Spleen (tissue), 11 donors: ENCODE results near the gene WFDC2. TPM values are rescaled to one million over a fixed set of nuclear protein-coding genes. Genes with fewer than 3 reads are reported as not detected.

Experiments
- DNase-seq: peaks from one replicate; pipeline ENCODE4 v3.0.0-alpha.2; 2020
- H3K27ac ChIP-seq, 8 donors: fragments of 200-600 bp; sonication (generic) in 7 of 8; 1 replicate in 4 of 8; 2 replicates in 4 of 8; pipeline versions ENCODE4 v1.5.0 to v1.8.0; 2016 to 2021; ENCODE audit warnings: inconsistent platforms in 4 of 8, mild to moderate bottlenecking in 4 of 8, moderate library complexity in 1 of 8
- H3K27me3 ChIP-seq, 7 donors: fragments of 200-600 bp; sonication (generic) in 6 of 7; replicated peaks in 1 of 7; 1 replicate in 4 of 7; 2 replicates in 3 of 7; pipeline versions ENCODE4 v1.5.0 to v1.8.0; 2016 to 2021; ENCODE audit warnings: inconsistent platforms in 3 of 7, mild to moderate bottlenecking in 1 of 7
- H3K36me3 ChIP-seq, 6 donors: fragments of 200-600 bp; sonication (generic) in 5 of 6; 1 replicate in 4 of 6; 2 replicates in 2 of 6; pipeline versions ENCODE4 v1.5.0 to v1.8.0; 2016 to 2021; ENCODE audit warnings: inconsistent platforms in 2 of 6
- H3K4me1 ChIP-seq, 6 donors: fragments of 200-600 bp; sonication (generic) in 5 of 6; 1 replicate in 3 of 6; 2 replicates in 3 of 6; pipeline versions ENCODE4 v1.5.0 to v1.8.0; 2016 to 2021; ENCODE audit warnings: inconsistent platforms in 3 of 6
- H3K4me3 ChIP-seq, 8 donors: fragments of 200-600 bp; sonication (generic) in 7 of 8; 1 replicate in 4 of 8; 2 replicates in 4 of 8; pipeline versions ENCODE4 v1.5.0 to v1.8.0; 2016 to 2021; ENCODE audit warnings: inconsistent platforms in 4 of 8, mild to moderate bottlenecking in 4 of 8, moderate library complexity in 2 of 8
- H3K9me3 ChIP-seq, 8 donors: fragments of 200-600 bp; sonication (generic) in 7 of 8; 1 replicate in 4 of 8; 2 replicates in 4 of 8; pipeline versions ENCODE4 v1.5.0 to v1.8.0; 2016 to 2021; ENCODE audit warnings: inconsistent platforms in 4 of 8
- POLR2A ChIP-seq, 3 donors: fragments of 450-650 bp; IDR thresholded peaks; one replicate each; pipeline ENCODE4 v1.5.1; 2017; ENCODE audit warnings: antibody characterized with exemption in 3 of 3, mild to moderate bottlenecking in 1 of 3
- POLR2AphosphoS5 ChIP-seq, 3 donors: sonication (generic); formaldehyde crosslinking; IDR thresholded peaks; one replicate each; pipeline ENCODE4 v1.5.1; 2017; ENCODE audit warnings: antibody characterized with exemption in 3 of 3
- WGBS, 5 donors: extraction: QIAGEN DNeasy Blood & Tissue Kit in 3 of 5; methylation state at CpG; one replicate each; pipeline versions ENCODE4 v1.1.5 to v1.1.7; 2013 to 2018; 5-methylcytosine and 5-hydroxymethylcytosine counted together
- intact Hi-C: fragments of 100-400 bp; cut with DNase I; formaldehyde crosslinking; loops from one replicate; pipeline ENCODE4 v1.15.0; 2023; ENCODE audit warnings: low total_unique reads
- polyA plus RNA-seq, 3 donors: library from polyadenylated mRNA; stranded (reverse); fragments of 200-250 nt; gene quantifications; one replicate each; pipeline ENCODE4 v1.2.1, GENCODE V29; 2013
- total RNA-seq, 7 donors: library from RNA; depleted of rRNA in 3 of 7; stranded (reverse); fragments of >200 nt in 3 of 7; fragmentation: NEBNext Ultra II Directional in 4 of 7; extraction: Animal tissue kit (Norgen Biotek cat#: 25700) in 4 of 7; gene quantifications; one replicate each; pipeline versions ENCODE4 v1.1.0 to v1.2.1, GENCODE V29; 2016 to 2021
- TF ChIP-seq, protein P1 (sequence below), 11 experiments: fragments of 200-600 bp in 7 of 11; fragments of 450-650 bp in 4 of 11; sonication (generic) in 4 of 11; IDR thresholded peaks in 8 of 11; conservative IDR thresholded peaks in 3 of 11; 1 replicate in 7 of 11; 2 replicates in 4 of 11; pipeline versions ENCODE4 v1.4.0 to v1.8.0; 2016 to 2021; ENCODE audit warnings: antibody characterized with exemption in 11 of 11, inconsistent platforms in 4 of 11, mild to moderate bottlenecking in 1 of 11
- donor health status: healthy with polysubstance abuse.
- donor health status: DM: no; HTN: no; CAD: no; lungs with moderate emphysema.
- donor health status: DM: no; HTN: no; CAD: no.
- donor health status: Bipolar disorder and iron deficiency.
- donor health status: healthy.
- donor health status: DM: no; HTN: no; CAD: no.
- donor health status: DM: yes; HTN: yes; CAD: no.

The WFDC2 gene
- total and polyA plus RNA-seq, 10 donors, result 0.35 to 1.5 (median 0.74) TPM; not detected in 5

DNA sequence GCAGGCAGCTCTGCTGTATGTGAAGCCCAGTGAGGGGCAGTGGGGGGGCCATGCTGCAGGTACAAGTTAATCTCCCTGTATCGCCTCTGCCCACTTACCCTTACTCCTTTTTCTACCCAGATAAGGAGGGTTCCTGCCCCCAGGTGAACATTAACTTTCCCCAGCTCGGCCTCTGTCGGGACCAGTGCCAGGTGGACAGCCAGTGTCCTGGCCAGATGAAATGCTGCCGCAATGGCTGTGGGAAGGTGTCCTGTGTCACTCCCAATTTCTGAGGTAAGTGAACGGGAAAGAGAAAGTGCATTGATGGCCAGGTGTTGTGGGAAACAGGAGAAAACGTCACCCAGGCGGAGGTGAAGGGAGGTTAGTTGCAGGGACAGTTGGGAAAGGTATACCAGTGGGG is 10.3 kb downstream of the WFDC2 start:
- WGBS, 5 donors, result 87 to 92% (median 88%) methylated on average over 7 of the region's 7 CpGs
- TF ChIP-seq POLR2AphosphoS5 (IDR thresholded peaks at IDR 0.05) (no peak), POLR2A (IDR thresholded peaks at IDR 0.05) (no peak)
- TF ChIP-seq, protein P1, sequence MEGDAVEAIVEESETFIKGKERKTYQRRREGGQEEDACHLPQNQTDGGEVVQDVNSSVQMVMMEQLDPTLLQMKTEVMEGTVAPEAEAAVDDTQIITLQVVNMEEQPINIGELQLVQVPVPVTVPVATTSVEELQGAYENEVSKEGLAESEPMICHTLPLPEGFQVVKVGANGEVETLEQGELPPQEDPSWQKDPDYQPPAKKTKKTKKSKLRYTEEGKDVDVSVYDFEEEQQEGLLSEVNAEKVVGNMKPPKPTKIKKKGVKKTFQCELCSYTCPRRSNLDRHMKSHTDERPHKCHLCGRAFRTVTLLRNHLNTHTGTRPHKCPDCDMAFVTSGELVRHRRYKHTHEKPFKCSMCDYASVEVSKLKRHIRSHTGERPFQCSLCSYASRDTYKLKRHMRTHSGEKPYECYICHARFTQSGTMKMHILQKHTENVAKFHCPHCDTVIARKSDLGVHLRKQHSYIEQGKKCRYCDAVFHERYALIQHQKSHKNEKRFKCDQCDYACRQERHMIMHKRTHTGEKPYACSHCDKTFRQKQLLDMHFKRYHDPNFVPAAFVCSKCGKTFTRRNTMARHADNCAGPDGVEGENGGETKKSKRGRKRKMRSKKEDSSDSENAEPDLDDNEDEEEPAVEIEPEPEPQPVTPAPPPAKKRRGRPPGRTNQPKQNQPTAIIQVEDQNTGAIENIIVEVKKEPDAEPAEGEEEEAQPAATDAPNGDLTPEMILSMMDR (IDR thresholded peaks at IDR 0.05 in 8 of 11, conservative IDR thresholded peaks at IDR 0.05 in 3 of 11), result no peak
- Histone ChIP-seq H3K36me3 (no peaks in the 10 kb centered on the region), H3K27me3 (peaks cover 0 to 75% (median 14%) of the 10 kb centered on the region in 7 donors), H3K27ac (no peak overlapping the region), H3K4me1 (no peaks in the 10 kb centered on the region), H3K9me3 (peaks cover 0 to 8% (median 0%) of the 10 kb centered on the region in 8 donors), H3K4me3 (no peak overlapping the region)
- no peak for DNase-seq
- intact Hi-C loops, result no loop called here

DNA sequence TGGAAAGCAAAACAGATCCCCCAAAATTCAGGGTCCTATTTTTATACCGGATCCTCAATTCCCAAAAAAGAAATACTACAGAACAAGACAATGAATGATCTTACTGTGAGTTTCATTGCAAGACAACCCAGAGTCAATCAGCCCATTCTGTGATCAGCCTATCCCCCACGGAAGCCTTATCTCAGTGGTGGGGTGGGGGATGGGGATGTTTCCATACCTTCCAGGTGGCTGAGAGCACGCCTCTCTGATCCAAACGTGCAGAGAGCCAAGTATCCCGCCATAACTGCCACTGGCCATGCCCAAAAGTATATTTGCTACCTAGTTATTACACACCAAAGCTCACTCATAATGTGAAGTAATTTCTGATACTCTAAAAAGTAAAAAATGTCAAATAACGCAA is 15.1 kb downstream of the WFDC2 start:
- no peaks in the 10 kb centered on the region for H3K9me3 ChIP-seq
- intact Hi-C loops, result no loop called here
- H3K27ac ChIP-seq, result no peak overlapping the region
- WGBS, 5 donors, result 56 to 67% (median 61%) methylated on average over 6 of the region's 6 CpGs
- H3K4me1 ChIP-seq, result no peaks in the 10 kb centered on the region
- TF ChIP-seq, protein P1 (IDR thresholded peaks at IDR 0.05 in 8 of 11, conservative IDR thresholded peaks at IDR 0.05 in 3 of 11), result no peak
- TF ChIP-seq POLR2A (IDR thresholded peaks at IDR 0.05) (no peak), POLR2AphosphoS5 (IDR thresholded peaks at IDR 0.05) (no peak)
- H3K4me3 ChIP-seq, result no peak overlapping the region
- H3K27me3 ChIP-seq, result peaks cover 0 to 64% (median 16%) of the 10 kb centered on the region in 7 donors
- DNase-seq, result no peak
- H3K36me3 ChIP-seq, result no peaks in the 10 kb centered on the region

DNA sequence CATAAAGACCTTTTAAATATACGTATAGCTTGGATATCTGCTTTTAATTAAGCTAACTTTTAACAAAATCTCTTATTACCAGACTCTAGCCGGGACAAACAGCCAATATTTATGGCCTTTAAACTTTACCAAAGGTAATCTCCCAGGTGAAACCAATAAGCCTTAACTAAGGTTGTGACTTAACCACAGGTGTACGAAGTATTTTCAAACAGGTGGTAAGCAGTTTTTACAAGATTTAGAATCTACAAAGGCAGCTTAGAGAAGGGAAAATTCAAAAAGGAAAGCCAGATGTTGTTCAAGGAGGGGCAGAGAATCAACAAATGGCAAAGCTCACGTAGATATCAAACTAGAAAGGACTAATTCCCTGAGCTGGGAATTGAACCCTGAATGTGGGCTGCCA is 15.8 kb downstream of the WFDC2 start:
- Histone ChIP-seq H3K9me3 (no peaks in the 10 kb centered on the region), H3K4me3 (no peak overlapping the region), H3K4me1 (no peaks in the 10 kb centered on the region), H3K27ac (no peak overlapping the region), H3K27me3 (peaks cover 0 to 57% (median 16%) of the 10 kb centered on the region in 7 donors), H3K36me3 (no peaks in the 10 kb centered on the region)
- DNase-seq, result no peak
- WGBS, 5 donors, result 72 to 89% (median 81%) methylated on average over 4 of the region's 4 CpGs
- no peak for TF ChIP-seq POLR2A (IDR thresholded peaks at IDR 0.05)
- TF ChIP-seq, protein P1 (IDR thresholded peaks at IDR 0.05 in 8 of 11, conservative IDR thresholded peaks at IDR 0.05 in 3 of 11), result no peak
- TF ChIP-seq POLR2AphosphoS5 (IDR thresholded peaks at IDR 0.05), result no peak
- intact Hi-C loops, result no loop called here

DNA sequence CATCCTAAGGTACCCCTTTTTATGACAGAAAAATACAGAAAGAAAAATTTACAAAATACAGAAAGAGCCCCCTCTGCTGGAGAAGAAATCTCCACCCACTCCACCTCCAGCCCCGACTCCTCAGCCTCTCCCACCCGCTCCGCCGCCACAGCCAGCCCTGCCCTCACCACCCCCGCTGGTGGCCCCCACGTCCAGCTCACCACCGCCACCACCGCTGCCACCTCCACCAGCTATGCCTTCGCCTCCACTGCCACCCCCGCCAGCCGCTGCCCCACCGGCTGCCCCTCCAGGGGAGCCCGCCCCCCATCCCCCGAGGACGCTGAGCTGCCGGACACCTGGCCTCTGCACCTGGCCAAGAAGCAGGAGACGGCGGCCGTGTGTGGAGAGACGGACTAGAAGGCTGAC is 17.7 kb downstream of the WFDC2 start:
- TF ChIP-seq POLR2AphosphoS5 (IDR thresholded peaks at IDR 0.05), result no peak
- TF ChIP-seq, protein P1 (IDR thresholded peaks at IDR 0.05 in 8 of 11, conservative IDR thresholded peaks at IDR 0.05 in 3 of 11), result peak in 3 of 11 experiments; percentile 9 to 26 (median 13)

More for the DNA sequence above, 17.7 kb downstream of the WFDC2 start:
- Histone ChIP-seq H3K27me3 (peaks cover 0 to 42% (median 16%) of the 10 kb centered on the region in 7 donors), H3K4me1 (no peaks in the 10 kb centered on the region), H3K9me3 (no peaks in the 10 kb centered on the region), H3K36me3 (no peaks in the 10 kb centered on the region), H3K4me3 (no peak overlapping the region), H3K27ac (no peak overlapping the region)
- no peak for DNase-seq
- intact Hi-C loops, result no loop called here
- 20 to 37% (median 24%) methylated on average over 14 to 20 of the region's 20 CpGs for WGBS, 5 donors
